ENCODE data around the gene IGFBP7.

Gene IGFBP7

GRCh38 chr4:57129477-57129876 lies 19.3 kb upstream of the IGFBP7 start:
- DNase-seq (ENCODE audit: low spot score) = no peak

GRCh38 chr4:57127361-57127760 lies 17.2 kb upstream of the IGFBP7 start:
- DNase-seq (ENCODE audit: low spot score) = no peak

- DNase-seq (ENCODE audit: low spot score) = no peak
These were observed 15.8 kb upstream of the IGFBP7 start for GRCh38 chr4:57125996-57126395.

- no peak for DNase-seq (ENCODE audit: low spot score)
These were observed 14.0 kb upstream of the IGFBP7 start for GRCh38 chr4:57124145-57124544.

GRCh38 chr4:57122959-57123358 lies 12.8 kb upstream of the IGFBP7 start:
- DNase-seq (ENCODE audit: low spot score) = no peak

- no peak for DNase-seq (ENCODE audit: low spot score)
These were observed 9.0 kb upstream of the IGFBP7 start for GRCh38 chr4:57119054-57119651.

GRCh38 chr4:57117491-57117890 lies 7.3 kb upstream of the IGFBP7 start:
- DNase-seq (ENCODE audit: low spot score) = no peak

GRCh38 chr4:57116245-57116644 lies 6.1 kb upstream of the IGFBP7 start:
- DNase-seq (ENCODE audit: low spot score) = no peak

GRCh38 chr4:57114973-57115372 lies 4.8 kb upstream of the IGFBP7 start:
- DNase-seq (ENCODE audit: low spot score) = no peak

GRCh38 chr4:57113870-57114269 lies 3.7 kb upstream of the IGFBP7 start:
- DNase-seq (ENCODE audit: low spot score) = no peak

GRCh38 chr4:57110640-57111511 lies 691 bp upstream of the IGFBP7 start:
- DNase-seq (ENCODE audit: low spot score) = no peak

GRCh38 chr4:57109411-57109846 lies 756 bp downstream of the IGFBP7 start:
- DNase-seq (ENCODE audit: low spot score) = no peak

- DNase-seq (ENCODE audit: low spot score) = no peak
These were observed 4.0 kb downstream of the IGFBP7 start for GRCh38 chr4:57106181-57106580.

GRCh38 chr4:57104706-57105560 lies 5.3 kb downstream of the IGFBP7 start:
- DNase-seq (ENCODE audit: low spot score) = no peak

GRCh38 chr4:57103051-57103450 lies 7.1 kb downstream of the IGFBP7 start:
- DNase-seq (ENCODE audit: low spot score) = no peak

- DNase-seq (ENCODE audit: low spot score) = no peak
These were observed 8.0 kb downstream of the IGFBP7 start for GRCh38 chr4:57102050-57102624.

GRCh38 chr4:57100979-57101651 lies 9.1 kb downstream of the IGFBP7 start:
- no peak for DNase-seq (ENCODE audit: low spot score)

GRCh38 chr4:57099363-57099762 lies 10.8 kb downstream of the IGFBP7 start:
- no peak for DNase-seq (ENCODE audit: low spot score)

GRCh38 chr4:57098941-57099340 lies 11.2 kb downstream of the IGFBP7 start:
- DNase-seq (ENCODE audit: low spot score) = no peak

GRCh38 chr4:57098415-57098814 lies 11.8 kb downstream of the IGFBP7 start:
- DNase-seq (ENCODE audit: low spot score) = no peak

GRCh38 chr4:57097711-57098110 lies 12.5 kb downstream of the IGFBP7 start:
- DNase-seq (ENCODE audit: low spot score) = no peak

- no peak for DNase-seq (ENCODE audit: low spot score)
These were observed 14.2 kb downstream of the IGFBP7 start for GRCh38 chr4:57095956-57096355.
